Measurements from ENCODE around the gene HYDIN.

Gene HYDIN

DNA sequence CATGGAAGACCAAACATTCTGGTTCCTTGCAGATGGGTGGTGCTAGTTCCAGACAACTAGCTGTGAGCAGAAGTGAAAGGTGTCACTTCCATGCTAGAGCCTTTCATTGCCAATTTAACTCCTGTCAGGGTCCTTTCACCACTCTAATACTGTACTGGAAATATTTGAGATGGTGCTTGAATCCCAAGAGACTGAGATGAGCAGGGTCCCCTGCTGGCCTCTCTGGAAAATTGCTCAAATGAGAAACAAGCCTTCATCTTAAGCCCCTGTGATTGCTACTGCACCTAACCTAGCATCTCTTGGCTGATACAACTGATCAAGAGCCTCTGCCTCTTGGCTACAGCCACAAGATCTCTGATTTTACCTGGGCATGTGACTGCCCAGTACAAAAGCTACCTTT is 422.2 kb downstream of the HYDIN start:
- POLR2A ChIA-PET, result no interaction called here
- TF ChIP-seq, protein P1, sequence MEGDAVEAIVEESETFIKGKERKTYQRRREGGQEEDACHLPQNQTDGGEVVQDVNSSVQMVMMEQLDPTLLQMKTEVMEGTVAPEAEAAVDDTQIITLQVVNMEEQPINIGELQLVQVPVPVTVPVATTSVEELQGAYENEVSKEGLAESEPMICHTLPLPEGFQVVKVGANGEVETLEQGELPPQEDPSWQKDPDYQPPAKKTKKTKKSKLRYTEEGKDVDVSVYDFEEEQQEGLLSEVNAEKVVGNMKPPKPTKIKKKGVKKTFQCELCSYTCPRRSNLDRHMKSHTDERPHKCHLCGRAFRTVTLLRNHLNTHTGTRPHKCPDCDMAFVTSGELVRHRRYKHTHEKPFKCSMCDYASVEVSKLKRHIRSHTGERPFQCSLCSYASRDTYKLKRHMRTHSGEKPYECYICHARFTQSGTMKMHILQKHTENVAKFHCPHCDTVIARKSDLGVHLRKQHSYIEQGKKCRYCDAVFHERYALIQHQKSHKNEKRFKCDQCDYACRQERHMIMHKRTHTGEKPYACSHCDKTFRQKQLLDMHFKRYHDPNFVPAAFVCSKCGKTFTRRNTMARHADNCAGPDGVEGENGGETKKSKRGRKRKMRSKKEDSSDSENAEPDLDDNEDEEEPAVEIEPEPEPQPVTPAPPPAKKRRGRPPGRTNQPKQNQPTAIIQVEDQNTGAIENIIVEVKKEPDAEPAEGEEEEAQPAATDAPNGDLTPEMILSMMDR (IDR thresholded peaks at IDR 0.05; ENCODE audit: control extremely low read depth, extremely low read depth, low read depth, missing control alignments), result no peak
- no peak for DNase-seq (ENCODE audit: extremely low spot score)
- CTCF ChIA-PET, result interaction anchor here (1.8 kb wide), 1 partner anchor 38 kb away, joined by 5 read pairs; no protein-coding TSS in a partner anchor

DNA sequence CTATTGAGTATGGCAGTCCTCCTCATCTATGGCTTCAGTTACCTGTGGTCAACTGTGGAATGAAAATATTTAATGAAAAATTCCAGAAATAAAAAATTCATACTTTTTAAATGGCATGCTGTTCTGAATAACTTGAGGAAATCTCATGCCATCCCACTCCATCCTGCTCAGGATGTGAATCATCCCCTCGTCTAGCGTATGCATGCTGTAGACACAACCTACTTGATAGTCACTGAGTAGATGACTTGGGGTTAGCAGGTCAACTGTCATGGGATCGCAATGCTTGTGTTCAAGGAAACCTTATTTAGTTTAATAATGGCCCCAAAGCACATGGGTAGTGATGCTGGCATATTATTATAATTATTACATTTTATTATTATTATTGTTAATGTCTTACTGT is 424.7 kb downstream of the HYDIN start:
- ChIA-PET CTCF (no interaction called here), POLR2A (no interaction called here)
- TF ChIP-seq, protein P1 (IDR thresholded peaks at IDR 0.05; ENCODE audit: control extremely low read depth, extremely low read depth, low read depth, missing control alignments), result no peak
- no peak for DNase-seq (ENCODE audit: extremely low spot score)

DNA sequence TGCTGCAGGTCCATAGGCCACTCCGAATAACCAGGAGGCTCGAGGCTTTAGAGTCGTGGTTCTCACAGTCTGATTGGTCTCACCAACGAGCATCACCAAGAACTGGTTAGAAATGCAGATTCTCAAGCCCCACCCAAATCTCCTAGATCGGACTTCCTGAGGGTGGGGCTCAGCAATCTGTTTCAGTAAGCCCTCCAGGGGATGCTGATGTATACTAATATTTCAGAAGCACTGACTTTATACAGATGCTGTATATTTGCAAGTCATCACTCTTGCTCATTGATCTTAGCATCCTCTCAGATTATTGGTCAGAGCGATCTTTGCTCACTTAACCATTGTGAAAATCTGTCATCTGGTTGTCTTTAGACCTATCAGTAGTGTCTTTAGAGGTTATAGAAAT is 425.1 kb downstream of the HYDIN start:
- ChIA-PET CTCF (no interaction called here), POLR2A (no interaction called here)
- TF ChIP-seq, protein P1 (IDR thresholded peaks at IDR 0.05; ENCODE audit: control extremely low read depth, extremely low read depth, low read depth, missing control alignments), result no peak
- DNase-seq (ENCODE audit: extremely low spot score), result no peak

DNA sequence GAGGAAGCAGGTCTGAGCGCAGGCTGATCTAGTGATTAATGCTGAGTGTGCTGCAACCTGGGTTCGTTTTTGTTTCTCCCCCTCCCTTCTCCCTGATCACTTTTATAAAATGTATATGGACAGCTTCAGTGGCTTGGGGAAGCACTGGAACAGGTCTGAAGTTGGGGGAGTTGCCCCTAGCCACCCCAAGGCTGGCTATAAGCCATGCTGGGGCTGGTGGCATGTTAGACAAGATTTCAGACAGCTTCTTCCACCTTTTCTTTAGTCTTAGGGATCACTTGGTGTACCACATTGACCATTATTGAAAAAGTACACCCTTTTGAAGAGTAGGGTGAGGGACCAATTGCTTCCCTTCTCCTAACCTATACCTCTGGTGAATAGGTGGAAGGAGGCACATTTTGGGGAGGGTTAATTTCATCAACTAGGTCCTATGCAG is 425.8 kb downstream of the HYDIN start:
- ChIA-PET POLR2A (no interaction called here), CTCF (no interaction called here)
- no peak for DNase-seq (ENCODE audit: extremely low spot score)
- TF ChIP-seq, protein P1 (IDR thresholded peaks at IDR 0.05; ENCODE audit: control extremely low read depth, extremely low read depth, low read depth, missing control alignments), result no peak

DNA sequence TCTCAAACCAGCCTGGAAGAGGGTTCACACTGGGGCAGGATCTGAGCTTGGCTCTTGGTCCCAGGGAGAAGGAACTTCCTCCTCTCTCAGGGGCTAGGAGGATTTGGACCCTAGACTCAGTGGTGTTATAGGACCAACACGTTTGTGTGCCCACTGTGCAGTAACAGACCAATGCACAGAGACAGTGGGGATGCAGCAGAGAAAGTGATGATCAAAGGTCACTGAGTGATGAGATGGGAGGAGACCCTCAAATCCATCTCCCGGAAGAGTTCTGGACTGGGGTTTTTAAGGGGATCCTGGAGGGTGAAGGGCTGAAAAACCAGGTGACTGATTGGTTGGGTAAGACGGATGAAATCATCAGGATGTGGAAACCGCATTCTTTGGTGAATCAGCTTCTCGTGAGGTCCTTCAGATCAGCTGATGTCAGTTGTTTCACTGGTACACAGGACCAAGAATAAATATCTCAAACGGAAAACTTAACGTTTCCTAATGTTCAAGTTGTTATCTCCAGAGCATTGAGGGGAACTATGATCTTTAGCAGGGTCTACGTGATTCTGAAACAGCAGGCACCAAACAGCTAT is 426.3 kb downstream of the HYDIN start:
- CTCF ChIA-PET, result interaction anchor here (1.6 kb wide), 1 partner anchor 34 kb away, joined by 9 read pairs; no protein-coding TSS in a partner anchor
- no peak for DNase-seq (ENCODE audit: extremely low spot score)
- TF ChIP-seq, protein P1 (IDR thresholded peaks at IDR 0.05; ENCODE audit: control extremely low read depth, extremely low read depth, low read depth, missing control alignments), result no peak
- POLR2A ChIA-PET, result no interaction called here

DNA sequence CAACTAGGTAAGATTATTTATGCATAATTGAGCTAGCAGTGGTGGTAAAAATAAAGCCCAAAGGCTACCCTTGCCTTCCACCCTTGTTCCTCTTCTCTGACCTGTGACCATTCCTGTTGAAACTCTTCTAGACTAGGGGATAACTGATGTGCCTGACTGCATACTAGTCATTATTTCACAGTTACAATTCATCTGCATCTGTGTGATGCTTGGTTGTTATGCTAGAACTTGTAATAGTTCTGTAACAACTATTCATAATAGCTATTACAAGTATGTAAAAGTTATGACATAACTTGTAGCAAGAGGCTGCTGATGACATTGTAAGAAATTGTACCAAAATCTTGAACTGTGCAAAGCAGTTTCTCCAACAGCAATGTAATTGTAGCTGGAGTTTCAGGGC is 427.2 kb downstream of the HYDIN start:
- DNase-seq (ENCODE audit: extremely low spot score), result no peak
- CTCF ChIA-PET, result interaction anchor here (1.6 kb wide), 1 partner anchor 33 kb away, joined by 9 read pairs; no protein-coding TSS in a partner anchor
- TF ChIP-seq, protein P1 (IDR thresholded peaks at IDR 0.05; ENCODE audit: control extremely low read depth, extremely low read depth, low read depth, missing control alignments), result no peak
- POLR2A ChIA-PET, result no interaction called here
